ENCODE results near the gene SPOP.
"Not testable (repeated sequence)": the region's sequence is repeated elsewhere in the genome, so short reads cannot be mapped to it uniquely, and the experiment has no call there.

The SPOP gene

GRCh38 chr17:49647256-49647585 lies 30.7 kb downstream of the SPOP start:
- Histone ChIP-seq H3K4me3 (ENCODE audit: low read depth in 1 of 2, low read length in 2 of 2) (no peak overlapping the region), H3K4me2 (ENCODE audit: insufficient read depth, low read length) (no peak overlapping the region), H2AFZ (ENCODE audit: low read depth, low read length) (no peak overlapping the region), H3K9me3 (ENCODE audit: insufficient read depth, low read length, severe bottlenecking) (no peaks in the 10 kb centered on the region), H4K20me1 (ENCODE audit: insufficient read depth, low read length) (peaks cover 27% of the 10 kb centered on the region; the same call in 1 of the 2 replicates), H3K9ac (ENCODE audit: low read depth, low read length) (no peak overlapping the region), H3K79me2 (ENCODE audit: insufficient read depth, low read length) (peaks cover 92% of the 10 kb centered on the region), H3K4me1 (ENCODE audit: insufficient read depth, low read length) (no peaks in the 10 kb centered on the region), H3K27ac (ENCODE audit: low read length) (no peak overlapping the region), H3K27me3 (ENCODE audit: insufficient read depth, low read length, poor library complexity) (no peaks in the 10 kb centered on the region), H3K36me3 (ENCODE audit: insufficient read depth, low read length) (no peaks in the 10 kb centered on the region)
- ATAC-seq (ENCODE audit: insufficient read depth, low read depth) (no peak), DNase-seq (no peak)
- TF ChIP-seq CTCF (IDR thresholded peaks at IDR 0.05; ENCODE audit: borderline replicate concordance, extremely low read depth, low read length, poor library complexity, severe bottlenecking) (no peak), EZH2 (IDR thresholded peaks at IDR 0.05; ENCODE audit: borderline replicate concordance, low read depth, low read length, severe bottlenecking) (no peak)

- no peak overlapping the region for H3K4me2 ChIP-seq (ENCODE audit: insufficient read depth, low read length)
- peaks cover 26% of the 10 kb centered on the region; the same call in 1 of the 2 replicates for H4K20me1 ChIP-seq (ENCODE audit: insufficient read depth, low read length)
- no peak overlapping the region for H3K27ac ChIP-seq (ENCODE audit: low read length)
- TF ChIP-seq EZH2 (IDR thresholded peaks at IDR 0.05; ENCODE audit: borderline replicate concordance, low read depth, low read length, severe bottlenecking) = no peak
- TF ChIP-seq CTCF (IDR thresholded peaks at IDR 0.05; ENCODE audit: borderline replicate concordance, extremely low read depth, low read length, poor library complexity, severe bottlenecking) = no peak
- no peak overlapping the region for H3K4me3 ChIP-seq (ENCODE audit: low read depth in 1 of 2, low read length in 2 of 2)
- H3K79me2 ChIP-seq (ENCODE audit: insufficient read depth, low read length) = peaks cover 92% of the 10 kb centered on the region
- H3K36me3 ChIP-seq (ENCODE audit: insufficient read depth, low read length) = no peaks in the 10 kb centered on the region
- H3K9ac ChIP-seq (ENCODE audit: low read depth, low read length) = no peak overlapping the region
- no peak for DNase-seq
- H3K9me3 ChIP-seq (ENCODE audit: insufficient read depth, low read length, severe bottlenecking) = no peaks in the 10 kb centered on the region
- H2AFZ ChIP-seq (ENCODE audit: low read depth, low read length) = no peak overlapping the region
- no peaks in the 10 kb centered on the region for H3K27me3 ChIP-seq (ENCODE audit: insufficient read depth, low read length, poor library complexity)
- ATAC-seq (ENCODE audit: insufficient read depth, low read depth) = no peak
- no peaks in the 10 kb centered on the region for H3K4me1 ChIP-seq (ENCODE audit: insufficient read depth, low read length)
Measured at GRCh38 chr17:49646391-49647255, 31.3 kb downstream of the SPOP start.

- H3K9me3 ChIP-seq (ENCODE audit: insufficient read depth, low read length, severe bottlenecking); H3K36me3 ChIP-seq (ENCODE audit: insufficient read depth, low read length); H3K4me2 ChIP-seq (ENCODE audit: insufficient read depth, low read length); H2AFZ ChIP-seq (ENCODE audit: low read depth, low read length); H3K4me3 ChIP-seq (ENCODE audit: low read depth in 1 of 2, low read length in 2 of 2); H3K27me3 ChIP-seq (ENCODE audit: insufficient read depth, low read length, poor library complexity); ATAC-seq (ENCODE audit: insufficient read depth, low read depth); H3K4me1 ChIP-seq (ENCODE audit: insufficient read depth, low read length); DNase-seq; H3K27ac ChIP-seq (ENCODE audit: low read length); H3K9ac ChIP-seq (ENCODE audit: low read depth, low read length): not testable (repeated sequence)
- H3K79me2 ChIP-seq (ENCODE audit: insufficient read depth, low read length) = peaks cover 92% of the 10 kb centered on the region
- H4K20me1 ChIP-seq (ENCODE audit: insufficient read depth, low read length) = peaks cover 25% of the 10 kb centered on the region; the same call in 1 of the 2 replicates
Measured at GRCh38 chr17:49646056-49646390, 31.9 kb downstream of the SPOP start.

GRCh38 chr17:49645654-49646053 lies 32.2 kb downstream of the SPOP start:
- Histone ChIP-seq H4K20me1 (ENCODE audit: insufficient read depth, low read length) (peaks cover 22% of the 10 kb centered on the region; the same call in 1 of the 2 replicates), H3K4me2 (ENCODE audit: insufficient read depth, low read length) (no peak overlapping the region), H3K4me3 (ENCODE audit: low read depth in 1 of 2, low read length in 2 of 2) (no peak overlapping the region), H2AFZ (ENCODE audit: low read depth, low read length) (no peak overlapping the region), H3K36me3 (ENCODE audit: insufficient read depth, low read length) (no peaks in the 10 kb centered on the region), H3K9me3 (ENCODE audit: insufficient read depth, low read length, severe bottlenecking) (no peaks in the 10 kb centered on the region), H3K4me1 (ENCODE audit: insufficient read depth, low read length) (no peaks in the 10 kb centered on the region), H3K9ac (ENCODE audit: low read depth, low read length) (no peak overlapping the region), H3K79me2 (ENCODE audit: insufficient read depth, low read length) (peaks cover 92% of the 10 kb centered on the region), H3K27me3 (ENCODE audit: insufficient read depth, low read length, poor library complexity) (no peaks in the 10 kb centered on the region), H3K27ac (ENCODE audit: low read length) (no peak overlapping the region)
- no peak for DNase-seq
- no peak for ATAC-seq (ENCODE audit: insufficient read depth, low read depth)
- TF ChIP-seq EZH2 (IDR thresholded peaks at IDR 0.05; ENCODE audit: borderline replicate concordance, low read depth, low read length, severe bottlenecking) = no peak
- TF ChIP-seq CTCF (IDR thresholded peaks at IDR 0.05; ENCODE audit: borderline replicate concordance, extremely low read depth, low read length, poor library complexity, severe bottlenecking) = no peak
